ENCODE results near the gene ANGPT4.

Gene ANGPT4, protein sequence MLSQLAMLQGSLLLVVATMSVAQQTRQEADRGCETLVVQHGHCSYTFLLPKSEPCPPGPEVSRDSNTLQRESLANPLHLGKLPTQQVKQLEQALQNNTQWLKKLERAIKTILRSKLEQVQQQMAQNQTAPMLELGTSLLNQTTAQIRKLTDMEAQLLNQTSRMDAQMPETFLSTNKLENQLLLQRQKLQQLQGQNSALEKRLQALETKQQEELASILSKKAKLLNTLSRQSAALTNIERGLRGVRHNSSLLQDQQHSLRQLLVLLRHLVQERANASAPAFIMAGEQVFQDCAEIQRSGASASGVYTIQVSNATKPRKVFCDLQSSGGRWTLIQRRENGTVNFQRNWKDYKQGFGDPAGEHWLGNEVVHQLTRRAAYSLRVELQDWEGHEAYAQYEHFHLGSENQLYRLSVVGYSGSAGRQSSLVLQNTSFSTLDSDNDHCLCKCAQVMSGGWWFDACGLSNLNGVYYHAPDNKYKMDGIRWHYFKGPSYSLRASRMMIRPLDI

DNA sequence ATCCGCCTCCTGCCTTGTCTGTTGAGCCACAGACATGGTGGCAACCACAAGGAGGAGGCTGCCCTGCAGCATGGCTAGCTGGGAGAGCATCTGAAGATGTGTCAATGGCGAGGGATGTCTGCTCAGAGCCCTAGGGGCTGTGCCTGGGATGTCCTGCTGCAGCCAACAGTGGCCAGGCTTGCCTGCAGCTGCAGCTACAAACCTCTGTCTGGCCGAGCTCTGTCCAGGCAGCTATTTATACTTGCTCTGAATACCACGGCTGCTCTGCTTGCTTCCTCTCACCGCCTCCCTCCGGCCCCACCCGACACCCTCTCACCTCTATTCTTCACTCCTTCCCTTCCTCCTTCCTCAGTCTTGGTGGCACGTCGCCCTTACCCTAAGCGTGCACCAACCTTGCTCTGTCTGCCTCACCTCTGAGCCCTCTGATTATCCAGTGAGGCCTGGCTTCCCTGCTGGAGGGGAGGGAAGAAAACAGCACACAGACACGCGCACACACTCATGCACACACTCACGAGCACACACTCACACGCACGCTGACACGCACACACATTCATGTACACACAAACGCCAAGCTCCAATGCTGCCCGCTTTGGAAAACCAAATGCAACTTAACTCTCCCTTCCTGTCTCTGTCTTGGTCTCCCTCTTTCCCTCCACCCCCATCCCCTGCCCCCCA is at the start of gene ANGPT4:
TSS of gene ANGPT4 (minus strand) at position 210 of the 675 bp plus-strand sequence. CDS start at position 90, 120 bp downstream.
- DNase-seq = no peak

DNA sequence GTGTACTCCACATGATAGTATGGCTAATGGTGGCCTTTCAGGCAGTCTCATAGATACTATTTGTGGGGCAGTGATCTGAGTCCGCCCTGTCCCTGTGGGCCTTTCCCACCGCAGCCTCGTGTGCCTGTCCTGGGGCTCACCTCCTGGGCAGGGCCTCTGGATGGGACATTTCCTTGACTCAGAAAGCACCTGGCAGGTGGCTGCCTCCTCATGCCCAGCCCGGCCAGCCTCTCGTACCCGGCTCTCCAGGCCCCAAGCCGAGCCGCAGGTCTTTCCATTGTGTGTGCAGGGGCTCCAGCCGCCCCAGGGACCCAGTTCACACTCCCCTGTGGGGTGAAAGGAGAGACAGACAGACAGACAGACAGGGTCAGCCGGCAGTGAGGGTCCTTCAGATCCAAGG is 47.7 kb upstream of the ANGPT4 start:
- no peak for DNase-seq

DNA sequence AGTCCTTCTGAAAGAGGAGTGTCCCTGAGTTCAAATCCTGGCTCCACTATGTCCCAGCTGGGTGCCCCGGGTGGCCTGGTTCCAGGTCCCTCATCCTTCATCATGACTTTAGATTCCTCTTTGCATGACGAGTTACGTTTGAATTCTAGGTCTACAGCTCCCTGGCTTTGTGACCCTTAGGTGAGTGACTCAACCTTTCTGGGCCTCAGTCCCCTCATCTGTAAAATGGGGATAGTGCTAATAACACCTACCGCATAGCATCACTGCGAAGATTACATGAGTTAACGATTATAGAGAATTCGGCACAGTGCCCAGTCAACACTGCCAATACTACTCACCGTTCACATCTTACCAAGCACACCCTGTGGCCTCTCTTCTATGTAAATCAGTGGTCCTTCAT is 46.5 kb upstream of the ANGPT4 start:
- no peak for DNase-seq

DNA sequence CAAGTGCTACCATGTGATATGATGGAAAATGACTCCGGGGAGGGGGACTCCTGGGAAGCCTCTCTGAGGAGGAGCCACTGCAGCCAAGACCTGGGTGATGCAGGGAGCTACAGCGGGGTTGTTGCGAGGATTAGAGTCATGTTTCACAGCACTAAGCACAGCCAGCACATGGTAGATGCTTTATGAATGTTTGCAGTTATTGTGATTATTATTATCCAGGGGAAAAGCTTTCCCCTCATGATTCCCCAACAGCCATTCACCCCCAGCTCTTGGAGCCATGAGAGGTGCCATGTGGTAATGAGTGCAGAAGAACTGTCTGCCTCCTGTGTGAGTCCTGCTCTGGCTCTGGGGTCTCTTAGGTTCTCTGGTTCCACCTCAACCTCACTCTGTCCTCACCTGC is 46.1 kb upstream of the ANGPT4 start:
- DNase-seq = no peak

DNA sequence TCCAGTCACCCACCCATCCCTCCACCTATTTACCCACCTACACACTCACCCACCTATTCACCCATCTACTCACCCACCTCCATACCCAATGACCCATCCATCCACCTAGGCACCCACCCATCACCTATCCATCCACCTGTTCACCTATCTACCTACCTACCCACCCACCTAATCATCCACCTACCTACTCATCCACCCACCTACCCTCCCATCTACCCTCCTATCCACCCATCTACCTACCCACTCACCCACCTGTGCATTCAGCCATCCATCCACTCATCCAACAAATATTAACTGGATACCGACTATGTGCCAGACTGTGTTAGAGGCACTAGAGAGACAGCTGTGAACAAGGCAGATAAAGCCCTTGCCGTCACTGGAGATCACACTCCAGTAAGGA is 45.6 kb upstream of the ANGPT4 start:
- no peak for DNase-seq

DNA sequence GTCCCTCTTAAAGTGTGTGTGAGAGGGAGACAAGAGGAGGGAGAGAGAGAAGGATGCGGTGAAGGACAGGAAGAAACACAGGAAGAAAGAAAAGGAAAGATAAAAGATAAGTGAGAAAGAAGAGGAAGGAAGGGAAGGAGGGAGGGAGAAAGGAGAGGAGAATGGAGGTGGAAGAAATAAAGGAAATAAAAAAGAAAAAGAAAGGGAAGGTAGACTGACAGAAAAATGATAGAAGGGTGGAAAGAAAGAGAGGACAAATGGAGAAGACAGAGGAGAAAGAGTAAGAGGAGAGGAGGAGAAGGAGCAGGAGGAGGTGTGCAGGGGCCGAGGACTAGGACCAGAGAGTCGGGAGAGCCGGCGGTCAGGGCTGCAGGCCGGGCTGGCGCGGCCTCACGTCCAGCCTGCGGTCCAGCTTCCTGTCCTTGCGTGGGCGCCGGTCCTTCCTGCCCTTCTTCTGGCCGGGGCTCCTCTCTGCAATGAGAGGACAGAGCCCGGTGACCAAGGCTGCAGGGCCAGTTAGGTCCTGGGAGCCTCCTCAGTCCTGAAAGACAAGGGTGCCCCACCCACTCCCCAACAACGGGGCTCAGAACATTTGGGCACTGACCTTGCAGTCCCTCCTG is 44.0 kb upstream of the ANGPT4 start:
- DNase-seq = no peak

DNA sequence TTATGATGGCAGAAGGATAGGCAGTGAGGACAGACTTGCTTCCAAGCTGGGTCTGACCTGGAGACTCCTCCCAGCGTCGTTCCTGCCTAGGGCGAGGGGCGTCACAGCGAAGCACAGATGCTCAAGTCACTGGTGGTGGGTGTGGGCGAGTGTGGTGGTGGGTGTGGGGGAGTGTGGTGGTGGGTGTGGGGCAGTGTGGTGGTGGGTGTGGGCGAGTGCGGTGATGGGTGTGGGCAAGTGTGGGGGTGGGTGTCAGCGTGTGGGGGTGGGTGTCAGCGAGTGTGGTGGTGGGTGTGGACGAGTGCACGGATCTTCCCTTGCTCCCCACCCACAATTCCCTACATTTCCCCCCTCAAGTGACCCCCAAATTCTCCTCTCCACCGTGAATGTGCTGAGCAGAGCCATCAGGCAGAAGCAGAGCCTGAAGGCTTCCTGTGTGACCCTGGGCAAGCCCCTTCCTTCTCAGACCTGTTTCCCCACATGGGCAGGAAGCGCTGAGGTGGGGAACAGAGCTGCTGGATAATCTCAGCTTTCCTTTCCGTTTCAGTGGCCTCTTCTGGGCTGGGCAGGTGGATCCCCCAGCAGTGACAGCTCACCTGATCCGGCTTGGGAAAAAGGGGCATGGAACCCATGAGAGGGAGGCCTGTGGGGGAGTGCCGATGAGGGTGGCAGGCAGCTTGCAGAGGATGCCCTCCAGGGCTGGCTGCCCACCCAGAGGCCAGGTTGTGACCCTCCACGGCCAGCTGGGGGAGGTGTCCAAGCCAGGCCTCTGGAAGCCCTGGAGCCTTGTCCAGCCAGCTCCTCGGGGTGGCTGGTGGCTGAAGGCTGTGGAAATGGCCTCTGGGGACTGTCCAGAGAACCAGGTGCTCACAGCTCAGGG is 43.0 kb upstream of the ANGPT4 start:
- no peak for DNase-seq

DNA sequence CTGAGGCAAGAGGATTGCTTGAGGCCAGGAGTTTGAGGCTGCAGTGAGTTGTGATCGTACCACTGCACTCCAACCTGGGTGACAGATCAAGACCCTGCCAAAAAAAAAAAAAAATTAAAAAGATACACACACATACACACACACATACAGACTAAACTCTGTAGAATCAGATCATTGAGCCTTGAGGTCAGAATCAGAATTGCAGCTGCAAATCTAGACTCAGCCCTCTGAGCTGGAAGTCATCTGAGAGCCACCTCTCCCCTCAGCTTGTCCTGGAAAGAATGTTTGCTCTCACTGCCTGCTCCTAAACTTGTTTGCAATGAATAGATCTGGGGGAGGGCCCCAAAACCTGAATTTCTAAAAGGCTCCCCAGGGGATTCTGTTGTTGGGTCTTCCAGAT is 41.4 kb upstream of the ANGPT4 start:
- no peak for DNase-seq

DNA sequence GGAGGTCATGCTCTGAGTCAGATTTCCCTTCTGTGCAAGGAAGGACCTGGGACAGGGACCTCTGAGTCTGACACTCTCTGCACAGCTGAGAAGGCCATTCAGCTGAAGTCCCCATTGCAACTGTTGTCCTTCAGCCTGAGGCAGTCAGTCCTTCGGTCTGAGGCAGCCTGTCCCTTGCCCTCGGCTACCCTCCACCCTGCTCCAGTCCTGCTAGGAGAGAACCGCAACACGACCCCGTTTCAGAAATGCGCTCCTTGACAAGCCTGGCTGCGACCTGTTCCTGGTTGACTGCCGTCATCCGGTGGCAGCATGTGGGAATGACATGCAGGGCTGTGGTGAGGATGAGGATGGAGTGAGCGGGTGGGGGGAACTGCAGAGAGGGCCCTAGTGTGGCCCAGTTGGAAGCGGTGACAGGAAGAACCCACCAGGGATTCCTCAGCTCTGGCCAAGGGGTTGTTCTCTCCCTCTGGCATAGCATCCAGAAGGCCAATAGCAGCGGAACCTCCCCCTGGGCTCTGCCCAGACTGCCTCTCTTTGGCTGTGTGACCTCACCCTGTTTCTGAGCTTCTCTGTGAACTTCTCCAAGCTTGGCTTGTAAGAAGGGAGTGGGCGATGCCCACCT is 40.3 kb upstream of the ANGPT4 start:
- DNase-seq = peak; percentile 29

DNA sequence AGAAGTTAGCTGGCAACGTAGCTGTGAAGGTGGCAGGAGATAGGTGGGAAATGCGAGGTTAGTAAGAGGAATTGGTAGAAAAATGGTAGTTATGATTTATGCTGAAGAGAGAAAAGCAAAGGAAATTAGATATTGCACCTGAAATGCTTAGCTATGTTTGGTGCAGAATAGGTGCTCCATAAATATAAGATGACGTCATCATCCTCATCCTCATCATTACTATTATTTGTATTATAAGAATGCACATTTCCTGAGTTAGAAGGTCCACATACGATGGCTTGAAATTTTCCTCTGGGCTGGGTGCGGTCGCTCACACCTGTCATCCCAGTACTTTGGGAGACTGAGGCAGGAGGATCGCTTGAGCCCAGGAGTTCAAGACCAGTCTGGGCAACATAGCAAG is 39.5 kb upstream of the ANGPT4 start:
- no peak for DNase-seq

DNA sequence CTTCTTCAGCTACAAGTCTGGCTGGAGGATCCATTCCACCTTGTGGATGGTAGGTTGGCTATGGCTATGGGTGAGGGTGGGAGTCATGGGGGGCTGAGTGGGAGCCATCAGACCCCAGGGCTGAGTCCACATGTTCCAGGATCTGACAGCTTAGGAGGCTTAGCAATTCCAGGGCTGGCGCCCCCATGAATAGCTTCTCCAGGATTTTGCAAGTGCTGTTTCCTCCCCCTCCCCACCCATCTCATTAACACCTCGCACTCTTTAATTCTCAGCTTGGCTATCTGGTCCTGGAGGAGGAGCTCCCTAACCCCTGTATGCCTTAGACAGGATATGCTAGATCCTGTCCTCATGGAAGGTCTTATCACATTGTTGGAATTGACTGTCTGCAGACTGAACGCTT is 39.0 kb upstream of the ANGPT4 start:
- DNase-seq = no peak

DNA sequence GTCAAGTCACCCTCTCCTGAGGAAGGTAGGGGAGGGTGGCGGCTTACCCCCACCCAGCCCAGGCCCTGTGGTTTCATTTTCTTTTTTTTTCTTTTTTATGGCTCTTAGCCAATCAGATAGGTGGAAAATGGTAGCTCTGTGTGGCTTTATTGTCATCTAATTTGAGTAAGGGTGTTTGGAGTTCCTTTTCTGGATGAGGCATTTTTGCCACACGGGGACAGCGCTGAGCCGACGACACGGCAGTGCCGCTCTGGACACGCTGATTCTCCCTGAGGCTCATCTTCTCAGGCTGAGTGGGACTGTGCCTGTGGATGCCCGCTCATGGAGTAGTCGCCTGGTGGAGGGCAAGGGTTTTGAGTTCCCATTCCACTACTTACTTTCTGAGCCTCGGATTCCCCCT is 37.6 kb upstream of the ANGPT4 start:
- DNase-seq = no peak

DNA sequence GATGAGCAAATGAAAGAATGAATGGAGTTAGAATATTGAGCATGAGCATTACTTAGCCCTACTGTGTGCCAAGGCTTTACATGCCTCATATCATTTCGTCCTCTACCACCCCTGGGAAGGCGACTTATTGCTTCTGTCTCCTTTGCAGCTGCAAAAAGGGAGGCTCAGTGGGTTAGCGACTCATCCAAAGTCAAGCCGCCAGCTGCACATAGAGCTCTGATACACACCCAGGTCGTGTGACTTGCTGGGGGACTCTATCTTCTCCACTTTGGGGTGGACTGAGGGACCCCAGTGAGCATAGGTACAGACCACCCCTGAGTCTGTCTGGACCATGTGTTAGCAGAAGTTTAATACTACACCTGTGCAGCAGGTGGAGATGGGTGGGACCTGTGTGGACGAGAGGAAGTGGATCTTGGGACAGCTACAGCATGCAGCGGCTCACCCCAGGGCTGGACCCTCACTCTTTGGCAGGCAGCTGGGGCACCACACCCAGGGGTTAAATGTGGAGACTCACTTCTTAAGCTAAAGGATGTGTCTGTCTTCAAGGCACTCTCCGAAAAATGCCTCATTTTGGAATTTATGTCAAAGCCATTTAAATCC is 36.2 kb upstream of the ANGPT4 start:
- DNase-seq = no peak

DNA sequence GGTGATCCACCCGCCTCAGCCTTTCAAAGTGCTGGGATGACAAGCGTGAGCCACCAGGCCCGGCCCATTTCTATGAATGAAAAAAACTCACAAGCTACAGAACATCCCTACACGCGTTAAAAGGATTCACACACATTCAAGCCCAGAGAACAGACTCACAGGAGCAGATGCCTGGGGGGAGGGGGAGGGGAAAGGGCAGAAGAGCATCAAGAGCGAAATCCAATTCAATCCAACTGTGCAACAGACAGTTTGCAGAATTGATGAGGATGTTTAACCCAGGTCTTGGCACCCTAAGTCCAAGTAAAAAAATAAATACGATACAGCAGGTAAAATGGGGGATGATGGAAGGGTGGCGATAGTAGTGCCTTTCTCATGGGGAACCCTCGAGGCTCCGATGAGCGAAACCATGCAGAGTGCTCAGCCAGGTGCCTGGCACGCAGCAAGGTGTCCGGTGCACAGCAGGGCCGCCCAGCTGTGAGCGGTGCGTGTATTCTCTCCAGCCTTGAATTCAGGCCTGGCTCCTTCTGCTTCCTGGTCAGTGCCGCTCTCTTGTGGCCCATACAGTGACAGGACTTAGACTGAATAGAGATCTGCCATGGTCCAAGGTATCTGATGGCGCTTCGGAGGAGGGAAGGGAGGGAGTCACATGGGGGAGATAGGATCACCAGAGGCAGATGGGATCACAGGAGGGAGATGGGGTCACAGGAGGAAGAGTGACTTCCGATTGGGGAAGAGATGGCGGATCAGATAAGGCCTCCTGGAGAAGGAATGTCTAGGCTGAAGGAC is 35.4 kb upstream of the ANGPT4 start:
- DNase-seq = no peak

DNA sequence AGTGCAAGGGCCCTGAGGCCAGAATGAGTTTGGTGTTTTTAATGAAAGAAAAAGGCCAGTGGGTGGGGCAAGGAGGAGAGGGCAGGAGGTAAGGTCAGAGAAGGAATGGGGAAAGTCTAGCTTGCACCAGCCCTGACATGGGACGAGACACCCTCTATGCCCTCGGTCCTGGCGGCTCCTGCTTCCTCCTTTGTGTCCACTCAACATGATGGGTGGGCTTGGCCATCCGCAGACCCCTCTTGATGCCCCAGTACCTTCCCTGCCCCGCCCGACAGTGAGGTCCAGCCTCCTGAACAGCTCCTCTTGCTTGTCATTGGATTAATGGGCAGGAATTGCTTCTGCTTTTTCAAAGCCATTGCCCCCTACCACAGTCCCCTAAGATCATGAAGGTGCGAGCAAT is 33.6 kb upstream of the ANGPT4 start:
- no peak for DNase-seq

DNA sequence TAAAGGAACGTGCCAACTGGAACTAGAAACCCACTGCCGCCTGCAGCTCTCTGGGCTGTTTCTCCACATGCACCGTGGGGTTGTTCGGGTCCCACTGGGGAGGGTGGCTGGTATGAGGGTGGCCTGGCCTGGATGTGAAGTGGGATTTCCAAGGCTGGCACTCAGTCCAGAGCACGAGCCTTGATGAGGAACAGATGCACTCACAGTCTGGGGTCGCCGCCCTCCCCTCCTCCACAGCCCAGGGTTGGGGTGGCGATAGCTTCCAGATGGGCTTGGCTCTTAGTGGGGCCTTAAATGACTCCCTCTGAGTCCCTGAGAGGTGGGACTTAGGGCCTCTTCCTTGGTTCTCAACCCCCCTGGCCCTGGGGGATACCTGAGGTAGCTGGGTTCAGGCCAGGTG is 30.7 kb upstream of the ANGPT4 start:
- DNase-seq = no peak

DNA sequence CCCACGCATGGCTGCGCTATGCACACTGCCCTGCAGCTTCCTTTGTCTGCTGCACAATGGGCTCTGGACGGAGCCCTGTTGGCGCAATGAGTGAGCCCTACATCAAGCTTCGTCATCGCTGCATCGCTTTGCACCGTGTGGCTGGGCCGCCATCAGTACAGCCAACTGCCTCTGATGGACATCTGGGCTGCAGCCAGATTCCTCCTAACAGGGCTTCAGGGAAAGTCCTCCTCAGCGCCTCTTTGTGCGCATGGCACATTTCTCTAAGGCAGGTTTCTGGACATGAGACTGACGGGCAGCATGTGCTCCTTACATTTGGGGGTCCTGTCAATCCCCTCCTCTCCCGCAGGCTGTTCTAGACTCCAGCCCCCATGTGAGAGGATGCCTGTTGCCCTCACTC is 29.7 kb upstream of the ANGPT4 start:
- no peak for DNase-seq

DNA sequence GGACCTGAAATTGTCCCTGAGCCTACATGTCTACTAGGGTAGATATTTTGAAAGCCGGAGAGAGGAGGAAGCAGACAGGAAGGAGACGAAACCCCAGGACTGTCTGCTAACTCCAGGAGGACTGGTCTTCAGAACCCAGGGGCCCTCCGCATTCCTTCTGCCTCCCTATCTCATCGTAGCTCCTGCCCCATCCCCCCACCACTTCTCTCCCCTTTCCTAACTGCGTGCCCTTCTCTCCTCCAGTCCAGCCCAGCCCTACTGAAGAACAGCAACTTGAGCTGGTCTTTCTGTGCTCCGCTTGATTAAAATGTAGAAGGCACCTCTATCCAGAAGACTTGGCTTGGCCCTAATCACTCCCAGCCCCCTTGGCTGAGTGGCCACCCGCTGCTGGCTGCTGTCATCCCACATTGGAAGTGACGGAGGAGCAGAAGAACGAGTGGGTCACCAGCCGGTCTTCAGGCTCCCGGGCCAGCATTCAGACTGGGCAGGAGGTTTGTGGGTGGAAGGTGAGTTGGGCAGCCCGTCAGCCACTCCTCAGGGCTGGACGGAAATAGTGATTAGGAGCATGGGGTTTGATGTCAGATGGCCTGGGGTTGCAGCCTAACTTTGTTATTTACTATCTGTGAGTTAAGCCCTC is 28.8 kb upstream of the ANGPT4 start:
- no peak for DNase-seq

DNA sequence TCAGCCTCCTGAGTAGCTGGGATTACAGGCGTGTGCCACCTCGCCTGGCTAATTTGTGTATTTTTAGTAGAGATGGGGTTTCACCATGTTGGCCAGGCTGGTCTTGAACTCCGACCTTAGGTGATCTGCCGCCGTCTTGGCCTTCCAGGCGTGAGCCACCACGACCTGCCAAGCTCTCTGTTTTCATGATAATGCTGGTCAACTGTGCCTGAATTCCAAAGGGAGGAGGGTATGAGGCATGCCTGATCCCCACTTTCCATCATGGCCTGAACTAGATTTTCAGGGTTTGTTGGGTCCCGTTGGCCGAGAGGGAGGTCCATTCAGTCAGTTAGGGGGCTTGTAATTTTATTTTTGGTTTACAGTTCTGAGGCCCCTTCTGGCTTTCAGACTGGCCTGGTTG is 28.0 kb upstream of the ANGPT4 start:
- DNase-seq = no peak

DNA sequence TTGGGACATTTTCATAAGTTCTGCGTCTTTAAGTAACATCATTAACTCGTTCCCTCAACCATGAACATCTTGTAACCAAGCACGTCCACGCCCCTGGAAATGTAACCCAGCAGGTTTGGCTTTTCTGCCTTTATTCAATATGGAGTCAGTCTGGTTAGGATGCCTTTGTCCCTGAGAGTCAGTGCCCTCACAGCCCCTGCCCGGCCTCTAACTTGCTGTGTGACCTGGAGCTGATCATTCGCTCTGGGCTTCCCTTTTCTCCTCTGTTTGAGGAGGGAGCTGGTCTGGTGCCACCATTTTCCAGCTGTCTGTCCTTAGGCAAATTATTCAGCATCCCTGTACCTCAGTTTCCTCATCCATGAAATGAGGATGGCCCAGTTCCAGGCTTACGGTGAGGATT is 26.5 kb upstream of the ANGPT4 start:
- no peak for DNase-seq

DNA sequence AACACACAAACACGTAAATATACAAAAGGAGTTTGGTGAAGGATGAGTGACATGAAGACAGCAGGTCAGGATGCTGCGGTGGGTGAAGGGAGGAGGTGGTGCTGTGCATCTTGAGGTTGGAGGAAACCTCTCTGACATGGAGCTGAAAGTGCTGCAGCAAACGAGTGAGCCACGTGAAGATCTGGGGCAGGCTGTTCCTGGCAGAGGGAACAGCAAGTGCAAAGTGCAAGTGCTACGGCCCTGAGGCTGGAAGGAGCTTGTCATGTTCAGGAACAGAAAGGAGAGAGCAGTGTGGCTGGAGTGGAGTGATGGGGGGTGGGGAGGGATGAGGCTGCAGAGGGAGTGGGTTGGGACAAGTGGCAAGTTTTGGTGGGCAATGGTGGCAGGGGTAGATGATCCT is 24.8 kb upstream of the ANGPT4 start:
- DNase-seq = no peak

All from HCEC 1CT (cell line).